Inferior parietal cortex (tissue), 1 donor: ENCODE results near the gene GRK5.
"Not testable (repeated sequence)": the region's sequence is repeated elsewhere in the genome, so short reads cannot be mapped to it uniquely, and the experiment has no call there.

Source experiments
- DNase-seq: peaks from one replicate; pipeline ENCODE4 v3.0.0-alpha.2; 2016; ENCODE audit errors: extremely low spot score

The GRK5 gene

DNA sequence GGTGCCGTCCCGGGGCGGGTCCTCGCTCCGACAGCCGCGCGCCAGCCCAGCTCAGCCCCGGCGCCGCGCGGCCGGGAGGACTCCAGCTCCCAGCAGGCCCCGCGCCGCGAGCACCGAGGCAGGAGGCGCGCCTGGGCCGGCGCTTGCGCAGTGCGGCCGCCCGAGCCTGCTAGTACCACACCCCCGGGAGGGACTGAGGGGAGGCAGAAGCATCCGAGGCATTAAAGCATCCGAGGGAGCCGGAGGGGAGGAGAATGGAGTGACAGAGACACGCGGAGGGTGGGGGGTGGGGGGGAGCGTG lies at the start of gene GRK5:
GRK5 (plus strand) TSS at position 206 of the 301 bp plus-strand sequence. CDS start 347 bp downstream, outside the sequence.
- peak; percentile 94 for DNase-seq

DNA sequence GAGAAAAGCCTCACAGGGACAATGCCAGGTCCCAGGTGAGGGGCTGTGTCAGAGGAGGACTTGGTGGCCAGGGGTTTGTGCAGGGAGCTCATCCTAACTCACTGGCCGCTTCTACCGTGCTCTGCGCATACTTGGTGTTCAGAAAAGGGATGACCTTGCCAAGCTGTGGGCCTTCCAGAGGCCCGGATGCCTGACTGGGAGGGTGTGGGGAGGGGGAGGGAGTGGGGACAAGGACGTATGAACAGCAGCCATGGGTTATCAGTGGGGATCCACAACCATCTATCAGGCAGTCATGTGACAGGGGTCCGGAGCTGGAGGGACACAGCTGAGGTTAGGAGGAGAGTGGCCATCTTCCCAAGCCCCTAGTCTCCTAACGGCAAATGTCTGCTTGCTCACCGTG lies 48.0 kb upstream of the GRK5 start:
- no peak for DNase-seq

DNA sequence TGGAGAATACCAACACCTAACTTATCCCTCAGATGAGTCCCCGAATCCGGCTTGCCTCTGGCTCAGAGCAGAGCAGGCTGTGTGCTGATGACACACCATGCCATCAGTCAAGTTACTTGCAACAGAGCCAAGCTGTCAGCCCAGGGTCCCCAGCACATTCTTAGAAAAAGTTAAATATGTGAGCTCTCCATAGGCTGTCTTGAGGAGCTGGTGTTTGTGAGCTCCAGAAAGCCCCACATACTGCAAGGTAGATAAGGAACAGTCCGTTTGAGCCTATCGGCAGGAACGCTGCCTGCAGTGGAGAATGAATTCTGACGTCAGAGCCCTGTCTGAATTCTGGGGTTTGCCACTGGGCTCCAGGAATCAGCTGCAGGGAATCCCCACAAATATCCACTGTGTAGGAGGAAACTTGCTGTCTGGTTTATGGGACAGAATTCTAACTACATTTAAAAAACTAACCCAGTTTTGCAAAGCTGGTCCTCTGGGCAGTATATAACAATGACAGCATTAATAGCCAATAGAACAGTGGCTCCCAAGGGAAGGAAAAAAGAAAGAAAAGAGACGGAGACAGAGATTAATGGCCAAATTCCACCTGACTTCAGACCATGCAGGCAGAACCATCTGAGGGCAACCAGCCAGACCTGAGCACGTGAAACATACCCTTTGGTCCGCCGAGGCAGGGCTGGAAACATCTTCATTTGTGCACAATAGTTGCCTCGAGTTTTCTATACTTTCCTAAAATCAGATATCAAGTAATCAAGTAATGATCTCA lies 45.5 kb upstream of the GRK5 start:
- peak; percentile 49 for DNase-seq

DNA sequence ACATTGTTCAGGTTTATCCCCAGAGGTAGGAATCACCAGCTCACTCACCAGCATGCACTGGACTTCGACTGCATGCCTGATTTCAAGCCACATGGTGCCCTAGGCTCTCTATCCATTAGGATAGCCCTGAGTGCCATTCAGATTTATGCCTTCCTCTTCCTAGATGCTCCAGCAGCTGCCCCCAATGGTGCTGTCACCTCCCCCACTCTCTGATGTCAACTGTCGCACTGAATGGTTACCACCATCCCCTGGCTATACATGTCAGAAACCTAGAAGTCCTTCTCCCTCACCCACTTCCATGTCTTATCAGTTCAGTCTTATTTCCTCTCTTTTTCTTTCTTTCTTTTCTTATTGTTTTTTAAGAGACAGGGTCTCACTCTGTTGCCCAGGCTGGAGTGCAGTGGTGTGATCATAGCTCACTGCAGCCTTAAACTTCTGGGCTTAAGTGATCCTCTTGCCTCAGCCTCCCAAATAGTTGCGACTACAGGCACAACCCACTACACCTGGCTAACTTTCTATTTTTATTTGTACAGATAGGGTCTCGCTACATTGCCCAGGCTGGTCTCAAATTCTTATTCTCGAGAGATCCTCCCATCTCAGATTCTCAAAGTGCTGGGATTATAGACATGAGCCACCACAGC lies 44.8 kb upstream of the GRK5 start:
- DNase-seq: no peak

DNA sequence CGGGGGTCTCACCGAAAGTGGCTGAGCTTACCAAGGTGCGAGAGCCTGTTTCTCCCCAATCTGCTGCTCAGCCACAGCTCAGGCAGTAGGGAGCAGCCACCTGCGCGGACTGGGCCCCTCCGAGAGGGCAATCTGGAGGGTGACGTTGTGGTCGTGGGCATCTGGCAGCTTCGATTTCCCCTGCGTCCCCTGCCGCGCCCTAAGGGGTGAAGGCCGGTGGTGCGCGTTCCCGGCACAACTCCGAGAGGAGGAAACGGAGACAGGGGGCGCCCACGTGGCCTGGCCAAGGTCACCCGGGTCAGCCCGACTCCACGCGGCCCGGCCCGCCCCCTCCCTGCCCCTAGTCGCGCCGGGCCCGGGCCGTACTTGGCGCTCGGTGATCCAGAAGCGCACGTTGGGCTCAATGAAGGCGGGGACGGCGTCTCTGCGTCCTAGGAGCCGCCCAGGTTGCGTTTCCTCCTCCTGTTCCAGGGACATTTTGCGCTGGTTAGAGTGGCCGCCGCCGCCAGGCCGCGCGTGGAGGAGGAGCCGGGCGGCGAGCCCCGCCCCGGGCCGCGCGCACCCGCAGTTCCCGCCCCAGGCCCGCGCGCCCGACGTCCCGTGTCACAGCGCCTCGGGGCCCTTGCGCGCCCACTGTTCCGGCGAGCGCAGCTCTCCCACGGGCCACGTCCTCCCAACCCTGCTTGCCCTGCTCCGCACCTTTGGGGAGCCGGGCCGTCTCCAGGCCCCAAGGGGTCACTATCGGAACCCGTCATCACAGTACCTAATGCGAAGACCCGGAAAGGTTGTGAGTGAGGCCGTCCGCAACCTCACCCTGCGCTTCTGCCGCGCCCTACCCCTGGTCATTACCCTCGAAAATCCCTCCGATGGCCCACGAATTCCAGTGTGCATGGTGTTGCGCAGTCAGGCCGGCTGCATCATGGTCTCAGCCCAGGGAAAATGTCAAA lies 41.9 kb upstream of the GRK5 start, which contains the start of gene SFXN4:
SFXN4 (minus strand) TSS at position 544 of the 947 bp plus-strand sequence; CDS start at position 477, 67 bp downstream.
- DNase-seq: peak; percentile 73

DNA sequence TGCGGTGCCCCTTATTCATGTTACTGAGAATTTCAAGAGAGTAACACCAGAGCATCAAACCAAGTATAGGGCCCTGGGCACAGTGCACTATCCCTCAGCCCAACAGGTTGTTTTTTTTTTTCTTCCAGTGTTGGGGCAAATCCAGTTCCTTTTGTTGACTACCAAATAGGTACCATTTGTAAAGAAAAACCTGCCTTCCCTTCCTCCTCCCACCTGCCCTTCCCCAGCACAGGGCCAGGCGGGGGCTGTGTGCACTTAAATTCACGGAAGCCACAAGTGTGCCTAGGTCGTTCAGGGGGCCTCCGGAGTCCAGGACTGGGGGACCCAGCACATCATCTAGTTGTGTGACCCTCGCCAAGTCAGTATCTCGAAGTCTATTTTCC lies 41.3 kb upstream of the GRK5 start:
- DNase-seq: no peak

DNA sequence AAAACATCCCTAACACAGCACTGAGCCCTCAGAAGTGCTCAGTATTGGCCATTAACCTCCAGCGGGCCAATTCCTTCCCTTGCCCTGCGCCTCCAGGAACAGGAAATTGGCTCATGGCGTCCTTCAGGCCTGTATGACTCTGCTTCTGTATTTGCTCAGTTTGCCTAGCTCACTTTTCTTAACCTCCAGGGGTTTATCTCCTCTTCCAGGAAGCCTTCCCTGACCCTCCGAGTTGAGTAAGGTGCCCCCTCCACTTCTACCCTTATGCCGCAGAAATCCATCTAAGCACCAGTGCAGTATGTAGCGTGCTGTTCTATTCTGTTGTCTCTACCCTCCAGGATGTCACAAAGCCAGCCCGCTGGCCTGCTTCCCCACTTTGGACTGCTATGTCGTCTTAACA lies 40.8 kb upstream of the GRK5 start:
- no peak for DNase-seq

DNA sequence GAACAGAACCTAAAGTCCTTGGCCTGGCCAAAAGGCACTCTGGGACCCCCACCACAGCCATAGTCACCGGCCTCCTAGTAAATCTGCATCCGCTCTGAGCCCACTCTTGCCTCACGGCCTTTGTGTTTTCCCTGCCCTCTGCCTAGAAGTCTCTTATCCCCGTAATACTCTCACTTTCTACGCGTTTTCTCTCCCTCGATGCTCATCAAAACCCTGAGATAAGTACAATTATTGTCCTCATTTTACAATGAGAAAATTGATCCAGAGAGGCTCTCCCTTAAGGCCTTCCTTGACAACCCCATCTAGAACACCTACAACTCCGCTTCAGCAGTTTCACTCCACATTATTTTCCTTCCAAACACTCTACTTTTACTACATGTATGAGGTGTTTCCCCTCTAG lies 40.3 kb upstream of the GRK5 start:
- no peak for DNase-seq

DNA sequence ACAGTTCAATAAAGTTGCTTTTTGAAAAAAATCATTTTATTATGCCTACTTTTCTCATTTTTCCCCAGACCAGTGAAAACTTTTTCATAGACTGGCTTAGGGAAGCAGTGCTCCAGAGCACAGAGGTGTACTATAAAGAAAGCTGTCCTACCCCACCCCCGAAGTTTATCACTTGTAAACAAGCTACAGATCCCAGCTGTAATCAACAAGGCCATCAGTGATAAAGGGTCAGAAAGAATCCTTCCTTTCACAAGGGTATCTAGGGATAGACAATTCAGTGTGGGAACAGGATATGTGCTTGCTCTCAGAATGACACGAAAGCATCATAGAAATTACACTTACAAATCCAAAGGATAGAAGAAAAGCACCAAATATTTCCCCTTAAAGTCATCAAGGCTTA lies 33.3 kb upstream of the GRK5 start:
- DNase-seq: no peak

DNA sequence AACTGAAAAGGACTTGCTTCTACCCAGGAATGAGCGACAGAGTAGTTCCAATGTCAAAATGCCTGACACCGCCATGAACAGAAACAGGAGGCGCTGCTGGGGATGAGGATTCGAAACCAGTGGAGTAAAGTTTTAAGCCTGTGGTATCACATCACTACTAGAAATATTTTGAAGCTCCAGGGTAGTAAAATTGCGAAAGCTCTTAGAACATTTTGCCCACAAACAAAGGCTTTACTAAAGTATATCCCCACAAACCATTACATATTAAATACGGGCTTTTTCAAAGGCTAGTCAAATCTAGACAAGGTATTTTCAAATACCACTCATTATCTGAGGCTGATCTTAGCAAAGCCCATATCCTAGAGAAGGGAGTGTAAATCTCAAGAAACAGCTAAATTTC lies 31.2 kb upstream of the GRK5 start:
- no peak for DNase-seq

DNA sequence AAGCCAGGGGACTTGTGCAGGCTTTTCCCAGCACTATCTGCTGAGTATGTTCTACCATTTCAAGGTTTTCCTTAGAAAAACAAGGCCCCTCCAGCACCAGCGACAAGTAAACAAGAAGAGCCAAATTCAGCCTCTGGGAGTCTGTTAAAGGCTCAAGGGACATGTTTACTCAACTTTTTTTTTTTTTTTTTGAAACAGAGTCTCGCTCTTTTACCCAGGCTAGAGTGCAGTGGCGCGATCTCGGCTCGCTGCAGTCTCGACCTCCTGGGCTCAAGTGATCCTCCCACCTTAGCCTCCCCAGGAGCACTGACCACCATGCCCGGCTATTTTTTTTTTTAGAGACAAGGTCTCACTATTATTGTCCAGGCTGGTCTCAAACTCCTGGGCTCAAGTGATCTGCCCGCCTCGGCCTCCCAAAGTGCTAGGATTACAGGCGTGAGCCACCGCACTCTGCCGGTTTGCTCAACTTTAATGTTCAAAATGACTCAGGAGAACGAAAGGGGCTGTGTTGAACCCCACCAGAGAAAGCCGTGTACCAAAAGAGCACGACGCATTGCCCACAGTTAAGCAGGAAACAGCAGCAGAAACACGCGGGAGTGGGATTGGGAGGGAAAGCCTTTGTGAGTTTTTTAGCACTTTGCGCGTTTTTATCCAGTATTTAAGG lies 29.5 kb upstream of the GRK5 start:
- no peak for DNase-seq

DNA sequence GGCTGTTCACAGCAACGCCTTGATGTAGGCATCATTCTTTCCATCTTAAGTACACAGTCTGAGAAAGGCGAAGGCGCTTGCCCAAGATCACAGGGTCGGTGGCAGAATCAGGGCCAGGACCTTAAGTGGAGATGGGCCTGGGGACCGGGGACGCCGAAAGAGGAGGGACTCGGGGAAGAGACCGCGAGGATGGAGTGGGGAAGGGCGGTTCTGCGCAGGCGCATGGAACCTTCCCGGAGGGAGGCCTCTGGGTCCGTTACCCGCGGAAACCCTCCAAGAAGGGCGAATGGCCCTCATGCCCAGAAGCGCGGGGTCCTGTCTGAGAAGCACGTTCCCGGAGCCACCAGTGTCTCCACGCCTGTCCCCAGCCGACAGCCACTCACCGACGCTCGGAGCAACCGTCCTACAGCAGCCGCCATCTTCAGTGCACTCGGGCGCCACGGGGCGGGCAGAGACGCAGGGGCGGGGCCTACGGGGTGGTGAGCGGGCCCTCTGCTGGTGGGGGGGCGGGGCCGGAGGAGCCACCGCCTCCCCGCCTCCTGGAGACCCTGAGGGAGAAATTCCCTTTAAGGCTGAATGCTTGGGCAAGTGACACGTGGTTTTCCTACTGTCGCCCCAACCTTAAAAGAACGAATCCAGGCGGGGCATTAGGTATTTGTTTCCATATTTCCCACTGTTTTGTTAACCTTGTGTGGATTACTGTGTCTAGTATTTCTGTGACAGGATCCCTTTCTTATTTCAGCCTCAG lies 28.8 kb upstream of the GRK5 start, which contains the start of gene PRDX3:
PRDX3 (minus strand) TSS at position 441 of the 748 bp plus-strand sequence; CDS start at position 419, 22 bp downstream.
- peak; percentile 89 for DNase-seq

DNA sequence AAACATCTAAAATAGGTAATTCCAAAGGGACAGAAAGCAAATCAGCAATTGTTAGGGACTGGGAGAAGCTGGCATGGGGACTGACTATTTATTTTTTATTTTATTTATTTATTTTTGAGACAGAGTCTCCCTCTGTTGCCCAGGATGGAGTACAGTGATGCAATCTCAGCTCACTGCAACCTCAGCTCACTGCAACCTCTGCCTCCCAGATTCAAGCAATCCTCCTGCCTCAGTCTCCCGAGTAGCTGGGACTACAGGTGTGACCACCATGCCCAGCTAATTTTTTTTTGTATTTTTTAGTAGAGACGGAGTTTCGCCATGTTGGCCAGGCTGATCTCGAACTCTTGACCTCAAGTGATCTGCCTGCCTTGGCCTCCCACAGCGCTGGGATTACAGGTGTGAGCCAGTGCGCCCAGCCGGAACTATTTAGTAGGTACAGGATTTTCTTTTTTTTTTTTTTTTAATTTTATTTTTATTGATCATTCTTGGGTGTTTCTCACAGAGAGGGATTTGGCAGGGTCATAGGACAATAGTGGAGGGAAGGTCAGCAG lies 26.4 kb upstream of the GRK5 start:
- not testable (repeated sequence) for DNase-seq

DNA sequence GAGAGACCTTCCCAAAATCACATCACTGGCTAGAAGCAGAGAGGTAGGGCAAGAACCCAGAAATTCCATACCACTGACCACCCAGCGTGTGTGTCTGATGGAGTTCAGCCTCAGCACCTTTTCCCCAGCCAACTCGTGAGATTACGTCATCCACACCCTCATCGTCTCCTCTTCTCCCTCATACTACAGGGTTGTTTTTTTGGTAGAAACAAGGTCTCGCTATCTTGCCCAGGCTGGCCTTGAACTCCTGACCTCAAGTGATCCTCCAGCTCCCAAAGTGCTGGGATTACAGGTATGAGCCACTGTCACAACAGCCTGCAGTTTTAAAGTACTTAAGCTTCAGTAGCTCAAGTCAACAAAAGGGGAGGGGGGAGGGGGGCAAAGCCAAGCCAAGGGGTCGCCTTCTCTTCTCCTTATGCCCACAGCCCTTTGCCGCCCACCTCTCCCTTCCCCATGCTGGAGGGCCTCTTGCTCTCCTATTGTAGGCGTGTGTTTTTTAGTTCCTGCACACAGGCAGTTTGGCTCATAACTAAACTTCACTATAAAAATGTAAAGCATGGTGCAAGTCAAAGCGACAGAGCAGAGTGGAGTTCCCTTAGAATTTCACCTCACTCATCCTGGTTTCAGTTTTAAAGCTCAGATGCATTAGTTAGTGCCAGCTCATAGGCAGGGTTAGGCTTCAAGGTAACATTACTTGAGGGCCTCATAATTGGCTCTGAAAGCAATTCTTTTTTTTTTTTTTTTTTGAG lies 23.5 kb upstream of the GRK5 start:
- DNase-seq: no peak

DNA sequence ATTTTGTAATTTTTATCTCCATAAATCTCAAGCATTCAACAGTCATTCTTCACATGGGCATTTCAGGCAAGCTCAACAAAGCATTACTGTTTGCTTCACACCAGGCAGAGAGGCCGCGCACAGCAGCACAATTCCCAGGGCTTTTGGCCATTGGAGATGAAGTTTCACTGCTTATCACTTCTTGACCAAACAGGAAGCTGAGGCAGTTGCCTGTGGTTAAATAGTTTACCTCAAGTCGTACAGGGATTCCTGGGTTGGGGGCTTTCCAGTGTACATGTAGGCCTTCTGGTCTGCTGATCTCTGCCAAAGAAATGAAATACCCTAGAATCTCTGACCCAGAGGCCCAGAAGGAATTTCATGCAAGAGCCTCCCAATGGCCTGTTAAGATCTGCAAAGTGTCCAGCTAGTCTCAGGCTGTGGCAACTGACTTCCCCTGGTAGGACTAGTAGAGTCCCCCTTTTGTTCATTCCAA lies 17.5 kb upstream of the GRK5 start:
- peak; percentile 38 for DNase-seq

DNA sequence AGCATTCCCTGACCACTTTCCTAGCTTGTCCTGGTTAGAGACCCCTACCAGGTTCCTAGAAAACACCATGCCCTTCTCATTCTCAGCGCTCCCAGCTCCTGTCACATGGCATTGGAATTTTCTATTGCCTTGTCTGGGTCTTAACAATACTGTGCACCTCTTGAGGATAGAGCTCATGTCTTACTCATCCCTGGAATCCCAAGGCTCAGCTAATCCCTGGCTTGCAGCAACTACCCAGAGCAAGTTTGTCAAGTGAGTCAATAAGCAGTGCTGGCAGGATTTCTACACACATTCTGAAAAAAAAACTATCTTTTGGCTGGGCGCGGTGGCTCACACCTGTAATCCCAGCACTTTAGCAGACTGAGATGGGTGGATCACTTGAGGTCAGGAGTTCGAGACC lies 17.0 kb upstream of the GRK5 start:
- DNase-seq: no peak

DNA sequence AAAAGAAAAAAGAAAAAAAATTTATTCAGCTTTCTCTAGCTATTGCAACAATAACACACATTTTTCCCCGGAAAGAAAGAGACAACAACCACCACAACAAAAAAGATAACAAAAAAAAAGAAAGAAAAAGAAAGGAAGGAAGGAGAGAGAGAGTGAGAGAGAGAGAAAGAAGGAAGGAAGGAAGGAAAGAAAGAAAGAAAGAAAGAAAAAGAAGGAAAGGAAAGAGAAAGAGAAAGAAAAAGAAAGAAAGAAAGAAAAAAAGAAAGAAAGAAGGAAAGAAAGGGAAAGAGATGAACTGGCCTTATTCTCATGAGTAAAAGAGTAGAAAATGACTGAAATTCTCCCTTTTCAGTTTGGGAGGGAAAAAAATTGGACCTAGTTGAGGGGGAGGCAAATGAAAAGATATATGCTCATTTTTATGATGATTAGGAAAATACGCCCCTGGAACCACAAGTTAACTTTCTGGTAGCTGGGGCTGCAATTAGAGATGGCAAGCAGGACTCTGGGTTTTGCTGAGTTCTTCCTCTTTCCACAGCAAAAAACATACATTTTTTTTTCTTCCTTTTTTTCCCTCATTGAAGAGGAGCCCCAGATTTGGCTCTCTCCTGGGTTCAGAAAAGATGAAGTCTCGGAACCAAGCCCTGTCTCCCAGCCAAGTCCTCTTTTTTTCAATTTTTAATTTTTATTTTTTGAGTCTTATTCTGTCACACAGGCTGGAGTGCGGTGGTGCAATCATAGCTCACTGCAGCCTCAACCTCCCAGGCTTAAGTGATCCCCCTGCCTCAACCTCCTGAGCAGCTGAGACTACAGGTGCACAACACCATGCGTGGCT lies 16.2 kb upstream of the GRK5 start:
- DNase-seq: no peak

DNA sequence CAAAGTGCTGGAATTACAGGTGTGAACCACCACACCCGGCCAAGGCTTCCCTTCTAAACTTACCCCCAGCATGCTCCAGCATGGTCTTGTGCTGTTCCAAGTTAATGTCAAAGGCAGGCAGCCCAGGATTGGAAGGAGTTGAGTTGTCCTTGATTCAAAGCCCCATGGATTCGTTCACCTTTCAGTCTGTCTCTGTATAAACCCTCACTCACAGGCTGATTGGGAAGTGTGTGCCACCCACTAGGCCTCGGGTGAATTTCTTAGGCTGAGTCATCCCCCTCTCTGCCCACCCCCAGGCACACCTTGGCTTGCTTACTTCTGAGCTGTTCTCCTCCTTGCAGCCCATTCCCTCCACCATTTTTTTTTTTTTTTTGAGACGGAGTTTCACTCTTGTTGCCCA lies 15.5 kb upstream of the GRK5 start:
- no peak for DNase-seq

DNA sequence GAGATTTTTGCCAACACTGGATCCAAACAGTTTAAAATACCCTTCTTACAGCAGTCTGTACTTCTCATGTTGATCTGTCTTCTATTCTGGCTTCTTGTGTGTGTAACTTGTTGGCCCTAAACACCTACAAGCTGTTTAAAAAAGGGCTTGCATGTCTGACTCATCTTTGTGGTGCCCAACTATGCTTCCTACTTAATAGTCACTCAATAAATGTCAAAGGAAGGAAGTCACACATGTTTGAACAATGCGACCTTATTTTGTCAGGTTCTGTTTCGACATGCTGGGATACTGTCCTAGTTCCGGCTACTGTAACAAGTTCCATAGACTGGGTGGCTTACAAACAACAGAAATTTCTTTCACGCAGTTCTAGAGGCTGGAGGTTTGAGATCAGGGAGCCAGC lies 9.4 kb upstream of the GRK5 start:
- DNase-seq: no peak
